Coronary artery (tissue), 2 donors: ENCODE data around the gene TMEM54.

Source experiments
- DNase-seq: peaks from one replicate; pipeline ENCODE4 v3.0.0-alpha.2; 2017; ENCODE audit warnings: low spot score
- H3K27ac ChIP-seq, 2 donors: fragments of 200-600 bp; sonication (generic); one replicate each; pipeline ENCODE4 v1.5.1; 2016 to 2019
- H3K4me3 ChIP-seq: fragments of 200-600 bp; sonication (generic); 2 replicates; pipeline ENCODE4 v1.5.1; 2016; ENCODE audit warnings: mild to moderate bottlenecking, moderate library complexity
- CTCF ChIP-seq: fragments of 200-600 bp; sonication (generic); IDR thresholded peaks from one replicate; pipeline ENCODE4 v1.5.1; 2019; ENCODE audit warnings: antibody characterized with exemption

Gene TMEM54

DNA sequence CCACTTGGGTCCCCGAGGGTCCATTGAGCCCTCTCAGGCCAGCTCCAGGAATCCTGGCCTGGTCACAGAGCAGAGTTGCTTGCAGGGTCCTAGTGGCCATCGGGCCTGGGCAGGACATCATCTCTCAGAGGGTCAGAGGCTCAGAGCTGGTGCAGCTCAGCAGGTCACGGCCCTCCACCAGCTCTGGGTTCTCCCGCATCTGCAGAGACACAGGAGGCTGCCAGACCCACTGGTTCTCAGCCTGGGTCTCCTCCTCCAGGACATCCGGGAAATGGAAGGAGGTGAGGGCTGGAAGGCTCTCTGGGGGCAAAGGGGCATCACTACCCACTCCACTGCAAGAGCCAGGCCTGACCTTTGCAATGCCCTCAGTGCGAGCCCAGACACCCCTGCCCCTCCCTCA, 6.5 kb downstream of the TMEM54 start:
- no peak for TF ChIP-seq CTCF
- no peak overlapping the region for H3K4me3 ChIP-seq
- no peak overlapping the region for H3K27ac ChIP-seq
- no peak for DNase-seq

DNA sequence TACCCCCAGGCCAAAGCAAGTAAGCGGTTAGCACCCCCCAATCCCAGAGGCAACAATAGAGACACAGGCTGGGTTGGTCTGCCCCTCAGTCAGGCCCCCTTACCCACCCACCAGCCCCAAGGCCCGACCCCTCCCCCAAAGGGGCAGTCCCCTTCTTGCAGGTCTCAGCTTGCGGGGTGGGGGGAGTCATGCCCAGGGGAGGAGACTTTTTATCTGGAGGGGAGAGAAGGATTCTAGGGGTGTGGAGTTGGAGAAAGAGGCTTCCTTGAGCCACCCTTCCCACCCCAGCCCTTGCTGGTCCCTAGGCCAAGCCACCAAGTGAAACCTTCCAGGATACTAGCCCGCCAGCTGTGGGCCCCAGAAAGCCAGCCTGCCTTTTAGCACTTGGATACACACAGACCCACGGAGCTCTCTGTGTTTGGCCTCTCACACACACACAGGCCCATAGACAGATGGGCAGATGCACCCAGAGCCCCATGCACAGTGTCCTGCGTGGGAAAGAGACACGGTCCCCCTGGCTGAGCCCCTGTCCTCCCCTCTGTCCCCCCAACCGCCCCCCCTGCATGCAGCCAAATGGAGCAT, 7.1 kb downstream of the TMEM54 start:
- Histone ChIP-seq H3K4me3 (peak overlapping the region; percentile 76), H3K27ac (no peak overlapping the region)
- TF ChIP-seq CTCF = no peak
- DNase-seq = no peak

DNA sequence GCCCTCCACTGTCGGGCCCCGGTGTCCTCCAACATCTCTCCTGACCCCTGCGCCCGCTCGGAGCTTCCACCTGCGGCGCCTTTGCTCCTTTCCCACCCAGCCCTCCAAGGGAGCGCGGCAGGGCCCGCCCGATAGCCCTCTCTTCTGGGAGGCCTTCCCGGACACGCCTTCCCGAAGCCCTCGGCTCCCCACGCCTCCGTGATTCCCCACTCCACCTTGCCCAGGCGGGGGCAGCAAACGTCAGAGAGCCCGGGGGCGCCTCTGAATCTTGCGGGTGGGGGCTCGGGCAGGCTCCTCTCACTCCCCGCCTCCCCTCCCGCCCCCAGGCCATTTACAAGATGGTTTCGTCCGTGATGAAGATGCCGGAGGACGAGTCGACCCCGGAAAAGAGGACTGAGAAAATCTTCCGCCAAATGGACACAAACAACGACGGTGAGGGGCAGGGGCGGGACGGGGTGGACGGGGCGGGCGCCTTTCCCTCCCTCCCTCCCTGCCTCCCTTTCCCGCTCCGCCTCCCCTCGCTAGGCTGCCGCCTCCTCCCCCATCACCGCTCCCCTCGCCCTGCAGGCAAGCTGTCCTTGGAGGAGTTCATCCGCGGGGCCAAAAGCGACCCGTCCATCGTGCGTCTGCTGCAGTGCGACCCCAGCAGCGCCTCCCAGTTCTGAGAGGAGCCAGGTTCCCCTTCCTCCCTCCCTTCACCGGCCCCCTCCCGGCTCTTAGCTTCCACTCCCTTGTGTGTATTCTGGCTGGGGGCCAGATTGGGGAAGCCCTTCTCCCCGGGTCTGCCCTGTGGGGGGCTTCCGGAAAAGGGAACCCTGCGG, 7.8 kb downstream of the TMEM54 start:
- Histone ChIP-seq H3K27ac (no peak overlapping the region), H3K4me3 (peak overlapping the region; percentile 76)
- TF ChIP-seq CTCF = no peak
- no peak for DNase-seq

DNA sequence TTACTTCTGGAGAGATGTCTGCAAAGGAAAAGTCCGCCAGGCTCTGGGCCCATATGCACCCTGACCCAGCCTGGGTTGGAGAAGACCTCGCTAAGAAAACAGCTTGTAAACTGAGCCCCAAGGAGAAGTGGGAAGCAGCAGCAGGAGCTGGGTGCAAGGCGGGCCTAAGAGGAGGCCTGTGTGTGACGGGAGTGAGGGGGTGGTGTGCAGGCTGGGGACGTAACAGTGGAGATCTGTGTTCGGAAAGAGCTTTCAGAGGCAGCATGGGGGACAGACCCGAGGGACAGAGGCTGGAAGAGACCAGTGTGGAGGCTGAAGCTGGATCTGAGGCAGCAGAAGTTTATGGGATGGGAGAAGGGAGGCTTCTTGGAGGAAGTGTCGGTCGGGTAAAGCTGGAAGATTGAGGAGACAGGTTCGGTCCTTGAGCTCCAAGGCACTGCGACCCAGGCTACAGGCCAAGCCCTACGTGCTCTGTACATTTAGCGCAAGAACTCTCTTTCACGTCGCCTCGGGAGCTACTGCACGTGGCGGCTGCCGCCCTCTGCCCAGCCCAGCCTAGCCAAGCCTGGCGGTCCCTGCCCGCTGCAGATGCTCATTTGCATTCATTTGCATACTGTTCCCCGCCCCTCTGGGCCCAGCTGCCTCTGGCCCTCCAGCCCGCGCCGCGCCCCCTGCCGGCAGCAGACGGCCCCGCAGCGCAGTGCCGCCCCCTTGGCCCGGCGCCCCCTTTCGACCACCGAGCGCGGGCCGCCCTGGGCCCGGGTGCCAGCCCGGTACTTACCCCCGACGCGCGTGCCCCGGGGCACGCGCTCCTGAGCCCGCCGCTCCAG, 8.6 kb downstream of the TMEM54 start:
- Histone ChIP-seq H3K4me3 (peak overlapping the region; percentile 76), H3K27ac (no peak overlapping the region)
- TF ChIP-seq CTCF = no peak
- DNase-seq = no peak

DNA sequence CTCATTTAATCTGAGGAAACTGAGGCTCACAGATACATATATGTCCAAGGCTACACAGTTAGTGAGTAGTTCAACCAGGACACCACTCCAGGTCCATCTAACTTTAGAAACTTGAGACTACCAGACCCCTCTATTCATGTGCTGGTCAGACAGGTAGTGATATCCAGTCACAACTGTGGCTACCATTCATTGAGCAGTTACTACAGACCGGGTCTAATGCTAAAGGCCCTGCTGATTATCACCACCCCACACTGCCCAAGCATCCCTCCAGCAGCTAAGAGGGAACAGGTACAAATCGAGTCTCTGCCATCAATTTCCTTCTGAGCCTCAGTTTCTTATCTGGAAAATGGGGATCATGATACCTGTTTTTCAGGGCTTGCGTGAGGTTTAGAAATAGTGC, 9.6 kb downstream of the TMEM54 start:
- Histone ChIP-seq H3K27ac (no peak overlapping the region), H3K4me3 (no peak overlapping the region)
- DNase-seq = no peak
- no peak for TF ChIP-seq CTCF

DNA sequence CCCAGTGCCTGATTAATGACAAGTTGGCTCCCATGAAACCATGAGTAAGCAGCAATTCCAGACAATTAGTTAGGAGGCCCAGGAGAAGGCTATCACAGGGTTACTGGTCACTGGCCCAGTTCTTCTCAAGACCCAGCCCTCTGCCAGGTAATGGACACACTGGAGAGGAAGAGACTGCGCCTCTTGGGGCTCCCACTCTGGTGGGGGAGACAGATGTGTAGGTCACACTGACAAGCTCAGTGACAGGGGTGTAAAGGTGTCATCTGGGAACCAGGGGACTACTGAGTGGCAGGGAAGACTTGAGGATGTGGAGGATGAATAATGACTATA, 10.0 kb downstream of the TMEM54 start:
- Histone ChIP-seq H3K27ac (no peak overlapping the region), H3K4me3 (no peak overlapping the region)
- no peak for DNase-seq
- no peak for TF ChIP-seq CTCF
